NOMO-1 treated with dmso at 0.1 percent for 144 hours (cell line): ENCODE data around the gene CLIP4.
"Not testable (repeated sequence)": the region's sequence is repeated elsewhere in the genome, so short reads cannot be mapped to it uniquely, and the experiment has no call there.

ENCODE experiments used
- DNase-seq: peaks from one replicate; lab custom pipeline; 2025; ENCODE audit not compliant: unreplicated experiment; lab: John Stamatoyannopoulos, UW

The CLIP4 gene, protein sequence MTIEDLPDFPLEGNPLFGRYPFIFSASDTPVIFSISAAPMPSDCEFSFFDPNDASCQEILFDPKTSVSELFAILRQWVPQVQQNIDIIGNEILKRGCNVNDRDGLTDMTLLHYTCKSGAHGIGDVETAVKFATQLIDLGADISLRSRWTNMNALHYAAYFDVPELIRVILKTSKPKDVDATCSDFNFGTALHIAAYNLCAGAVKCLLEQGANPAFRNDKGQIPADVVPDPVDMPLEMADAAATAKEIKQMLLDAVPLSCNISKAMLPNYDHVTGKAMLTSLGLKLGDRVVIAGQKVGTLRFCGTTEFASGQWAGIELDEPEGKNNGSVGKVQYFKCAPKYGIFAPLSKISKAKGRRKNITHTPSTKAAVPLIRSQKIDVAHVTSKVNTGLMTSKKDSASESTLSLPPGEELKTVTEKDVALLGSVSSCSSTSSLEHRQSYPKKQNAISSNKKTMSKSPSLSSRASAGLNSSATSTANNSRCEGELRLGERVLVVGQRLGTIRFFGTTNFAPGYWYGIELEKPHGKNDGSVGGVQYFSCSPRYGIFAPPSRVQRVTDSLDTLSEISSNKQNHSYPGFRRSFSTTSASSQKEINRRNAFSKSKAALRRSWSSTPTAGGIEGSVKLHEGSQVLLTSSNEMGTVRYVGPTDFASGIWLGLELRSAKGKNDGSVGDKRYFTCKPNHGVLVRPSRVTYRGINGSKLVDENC

DNA sequence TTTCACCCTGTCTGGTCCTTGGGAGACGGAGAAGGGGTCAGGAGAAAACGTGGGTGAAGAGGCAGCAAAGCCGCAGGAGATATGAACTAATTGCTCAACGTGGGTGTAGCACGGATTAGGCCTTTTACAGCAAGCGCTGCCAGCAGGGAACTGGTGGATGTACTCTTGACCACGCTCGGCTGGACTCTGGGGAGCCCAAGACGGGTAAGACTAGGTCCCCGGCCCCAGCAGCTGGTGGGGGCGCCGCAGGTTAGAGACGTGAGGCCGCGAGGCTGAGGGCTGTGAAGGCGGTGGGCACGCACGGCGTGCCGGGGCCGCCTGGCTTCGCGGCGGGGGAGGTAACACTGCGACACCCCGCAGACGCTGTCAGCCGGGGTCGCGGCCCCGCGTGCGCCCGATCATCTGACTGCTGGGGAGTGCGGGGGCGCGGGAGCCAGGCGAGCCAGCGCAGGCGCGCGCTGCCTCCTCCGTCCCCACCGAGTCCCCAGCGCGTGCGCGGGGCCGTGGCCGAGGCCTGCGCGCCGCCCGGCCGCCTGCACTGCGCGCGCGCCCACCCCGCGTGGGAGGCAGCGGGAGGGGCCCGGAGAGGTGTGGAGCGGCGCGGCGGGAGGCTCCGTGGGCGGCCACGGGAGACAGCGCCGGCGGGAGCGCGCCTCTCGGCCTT lies at the start of gene CLIP4:
Gene CLIP4, plus strand, starts transcription at position 470 of the 664 bp plus-strand sequence. CDS start 5,974 bp downstream, outside the sequence.
- no peak for DNase-seq

DNA sequence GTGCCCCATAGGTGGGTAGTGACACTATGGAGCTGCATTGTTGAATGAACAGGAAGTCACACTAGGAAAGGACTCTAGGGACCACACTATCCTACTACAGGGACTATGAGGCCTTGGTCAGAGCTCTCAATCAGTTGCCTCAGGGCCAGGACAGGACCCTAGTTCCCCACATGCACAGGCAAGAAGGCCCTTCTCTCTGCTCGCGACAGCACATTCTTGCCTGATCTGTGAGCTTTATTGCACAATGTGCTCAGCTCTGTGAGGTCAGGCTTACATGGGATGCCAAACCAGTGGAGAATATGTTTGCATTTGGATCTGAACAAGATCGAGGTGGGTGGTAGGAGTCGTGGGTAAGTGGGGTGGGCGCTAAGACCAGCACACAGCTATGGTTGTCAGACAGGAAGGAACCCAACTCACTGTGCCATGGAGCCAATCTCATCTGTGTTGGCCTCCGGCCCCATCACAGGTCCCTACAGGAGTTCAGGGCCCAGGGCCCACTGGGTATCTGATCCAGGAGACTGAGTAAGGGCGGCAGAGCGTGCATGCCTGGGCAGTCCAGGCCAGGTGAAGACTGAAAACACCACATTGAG lies 48.8 kb upstream of the CLIP4 start:
- DNase-seq: no peak

DNA sequence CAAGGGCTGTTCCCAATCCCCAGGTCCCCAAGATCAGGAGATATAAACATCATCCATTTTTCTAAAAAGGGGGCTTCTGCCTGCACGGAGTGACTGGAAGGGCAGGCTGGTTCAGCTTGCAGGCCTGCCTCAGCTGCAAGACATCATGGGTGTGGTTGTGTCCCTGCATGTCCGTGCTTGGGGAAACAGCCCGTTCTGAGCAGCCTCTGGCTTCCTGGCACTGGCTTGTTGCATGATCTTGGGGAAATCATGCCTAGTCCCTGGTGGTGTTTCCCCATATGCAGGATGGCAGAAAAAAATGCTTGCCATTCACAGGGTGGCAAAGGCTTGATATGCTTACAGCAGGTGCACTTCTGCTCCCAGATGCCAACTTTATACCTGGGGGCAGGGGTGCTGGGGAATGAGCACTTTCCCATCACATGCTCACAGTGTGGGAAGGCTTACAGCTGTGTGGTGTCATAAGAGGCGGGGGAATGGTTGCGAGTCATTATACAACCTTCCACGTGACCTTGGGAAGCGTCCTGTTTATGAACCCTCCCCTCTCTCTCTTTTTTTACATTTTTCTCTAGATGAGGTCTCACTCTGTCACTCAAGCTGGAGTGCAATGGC lies 48.1 kb upstream of the CLIP4 start:
- no peak for DNase-seq

DNA sequence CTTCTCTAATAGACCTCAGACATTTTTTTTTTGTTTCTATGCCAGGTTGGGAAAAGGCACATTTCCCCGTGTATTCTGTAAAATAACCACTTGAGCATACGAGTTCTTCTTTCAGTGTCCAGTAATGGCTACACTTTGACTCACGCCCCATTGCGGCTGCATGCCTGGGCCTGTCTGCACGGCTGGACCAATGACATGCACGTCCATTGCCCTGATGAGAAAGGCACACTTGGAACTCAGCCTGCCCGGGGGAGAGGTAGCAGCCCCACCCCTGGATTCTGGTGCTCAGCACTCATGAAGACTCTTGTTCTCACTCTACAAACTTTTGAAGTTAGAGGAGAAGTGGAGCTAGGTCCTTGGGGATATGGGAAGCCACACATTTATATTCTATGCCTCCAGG lies 46.7 kb upstream of the CLIP4 start:
- no peak for DNase-seq

DNA sequence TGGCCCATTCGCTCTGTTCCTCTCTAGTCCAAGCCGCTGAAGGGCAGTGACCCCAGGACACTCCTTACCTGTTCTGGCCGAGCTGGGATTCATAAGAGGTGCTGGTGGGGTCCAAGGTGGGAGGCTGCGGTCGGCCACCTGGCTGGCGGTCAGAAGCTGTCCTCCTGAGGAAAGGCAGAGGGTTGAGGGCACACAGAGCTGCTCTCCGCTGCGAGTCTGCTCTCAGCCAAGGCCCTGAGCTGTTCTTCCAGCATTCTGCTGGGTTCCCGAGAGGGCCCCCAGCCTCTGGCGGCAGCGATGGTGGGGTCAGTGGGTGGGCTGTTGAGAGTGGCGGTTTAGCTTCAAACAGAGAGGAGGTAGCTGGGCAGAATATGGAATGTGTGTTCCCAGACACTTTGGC lies 44.7 kb upstream of the CLIP4 start:
- DNase-seq: no peak

DNA sequence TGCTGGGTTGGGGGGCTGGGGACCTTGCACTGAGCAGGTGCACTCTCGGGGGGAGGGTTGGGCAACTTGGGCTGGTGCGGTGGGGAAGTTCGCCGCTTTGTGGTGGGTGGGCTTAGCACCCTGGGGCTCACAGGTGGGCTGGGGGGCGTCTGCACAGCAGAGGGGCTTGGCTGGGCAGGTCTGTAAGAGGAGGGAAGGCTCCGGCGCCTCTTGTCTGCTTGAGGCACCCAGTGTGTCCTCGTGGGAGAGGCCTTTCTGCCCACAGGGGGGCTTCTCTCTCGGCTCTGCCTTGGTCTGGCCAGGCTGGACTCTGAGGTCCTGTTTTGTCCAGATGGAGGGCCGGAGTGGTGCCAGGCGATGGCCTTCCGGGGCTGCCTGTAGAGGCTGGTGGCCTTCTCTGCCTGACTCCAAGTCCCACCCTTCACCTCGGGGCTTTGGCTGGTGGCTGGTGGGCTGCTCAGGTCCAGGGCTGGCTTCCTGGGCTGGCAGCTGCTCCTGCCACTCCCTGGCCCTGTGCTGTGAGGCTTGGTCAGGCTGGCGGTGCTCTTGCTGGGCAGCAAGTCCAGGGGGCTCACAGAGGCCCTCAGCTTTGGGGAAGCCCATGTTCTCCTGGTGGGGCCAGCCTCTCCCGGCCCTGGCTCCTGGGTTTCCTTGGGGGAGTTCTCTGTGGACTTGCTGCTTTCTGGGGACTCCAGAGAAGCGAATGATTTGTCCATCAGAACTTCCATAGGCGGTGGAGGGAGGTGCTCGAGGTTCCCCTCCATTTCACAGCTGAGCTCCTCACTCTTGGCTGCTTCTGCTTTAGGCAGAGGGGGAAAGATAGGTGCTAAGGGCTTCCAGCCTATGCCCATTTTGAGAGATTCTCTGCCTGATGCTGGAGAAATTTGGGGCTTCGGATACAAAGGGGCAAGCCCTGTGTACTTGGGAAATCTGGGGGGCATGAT lies 43.9 kb upstream of the CLIP4 start:
- DNase-seq: no peak

DNA sequence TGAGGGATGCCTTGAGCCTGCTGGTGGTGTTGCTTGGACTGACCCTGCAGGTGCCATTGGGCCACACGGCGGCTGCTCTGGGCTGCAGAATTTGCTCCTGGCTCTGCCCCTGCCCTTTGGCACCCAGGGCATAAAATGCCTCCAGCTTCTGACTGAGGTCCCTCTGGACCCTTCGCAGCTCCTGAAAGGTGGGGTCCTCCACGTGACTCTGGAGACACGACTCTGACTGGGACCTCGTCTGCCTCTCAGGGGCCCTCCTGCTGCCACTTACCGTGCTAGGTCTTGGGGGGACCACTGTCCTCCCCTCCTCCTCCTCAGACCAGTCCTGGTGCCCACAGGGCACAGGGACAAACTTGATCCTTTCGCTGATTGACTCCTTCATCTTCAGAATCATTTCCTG lies 43.0 kb upstream of the CLIP4 start:
- no peak for DNase-seq

DNA sequence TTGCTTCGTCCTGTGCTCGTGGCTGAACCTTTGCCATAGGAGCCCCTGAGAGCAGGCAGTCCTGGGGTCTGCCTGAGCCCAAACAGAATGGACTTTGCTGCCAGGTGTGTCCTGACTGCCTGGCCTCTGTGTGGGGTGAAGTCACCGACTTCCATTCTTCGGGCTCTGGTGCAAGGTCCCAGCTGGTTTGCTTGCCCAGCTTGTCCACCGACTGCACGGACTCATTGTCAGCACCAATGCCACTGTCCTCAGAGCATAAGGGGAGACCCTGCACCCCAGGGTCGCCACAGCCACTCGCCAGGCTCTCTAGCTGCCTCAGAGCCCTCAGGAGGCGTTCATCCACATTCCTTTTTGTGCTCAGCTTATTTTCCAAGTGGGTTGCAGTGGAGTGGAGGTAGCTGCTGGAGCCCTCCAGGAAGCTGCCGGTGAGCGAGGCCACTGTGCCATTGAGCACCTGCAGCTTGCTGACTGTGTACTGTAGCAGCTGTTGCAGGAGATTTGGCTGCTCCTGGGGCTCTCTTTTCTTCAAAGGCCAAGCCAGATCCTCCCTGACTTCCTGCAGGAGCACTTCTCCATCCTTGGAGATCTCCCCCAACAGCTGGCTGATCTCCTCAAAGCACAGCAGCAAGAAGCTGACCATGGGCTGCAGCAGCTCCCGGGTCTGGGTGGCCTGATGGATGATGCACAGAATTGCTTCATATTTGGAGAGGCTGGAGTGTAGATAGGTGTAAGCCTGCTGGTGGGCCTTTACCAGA lies 42.1 kb upstream of the CLIP4 start:
- DNase-seq: no peak

DNA sequence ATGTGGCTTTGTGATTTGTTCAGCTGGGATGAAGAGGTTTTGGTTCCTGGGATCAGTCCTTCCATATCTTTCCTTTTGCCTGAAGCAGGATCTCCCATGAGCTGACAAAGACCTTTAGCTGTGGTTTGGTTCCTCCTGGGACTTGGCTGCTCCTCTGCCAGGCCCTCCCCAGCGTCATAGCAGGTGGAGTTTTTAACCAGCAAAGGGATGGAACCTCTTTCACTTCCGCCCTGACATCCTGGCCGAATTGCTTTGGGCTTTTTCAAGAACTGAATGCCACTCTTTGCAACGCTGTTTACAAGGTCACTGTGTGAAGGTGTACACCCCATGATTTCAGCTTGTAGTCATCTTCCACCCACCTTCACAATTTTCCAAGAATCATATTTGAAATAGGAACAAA lies 41.3 kb upstream of the CLIP4 start:
- no peak for DNase-seq

DNA sequence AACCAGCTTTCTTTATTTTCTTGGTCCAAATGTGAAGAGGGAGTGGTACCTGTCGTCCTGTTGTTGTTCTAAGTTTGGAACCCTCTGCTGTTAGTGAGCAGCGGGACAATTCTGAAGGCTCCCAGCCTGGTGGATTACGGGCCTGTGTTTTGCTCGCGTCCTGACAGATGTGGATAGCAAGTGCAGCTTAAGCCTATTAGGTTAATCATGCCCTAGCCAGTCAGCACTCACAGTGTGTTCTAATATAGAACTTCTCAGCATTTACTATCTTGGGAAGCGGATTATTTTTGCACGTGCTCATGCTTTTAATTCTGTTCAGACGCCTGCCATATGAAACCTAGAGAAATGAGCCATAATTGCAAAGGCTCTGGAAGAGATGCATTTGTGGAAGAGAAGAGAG lies 40.8 kb upstream of the CLIP4 start, which contains the start of gene PCARE:
Gene PCARE, minus strand, starts transcription at position 113 of the 400 bp plus-strand sequence. CDS start 262 bp downstream, outside the sequence.
- no peak for DNase-seq

DNA sequence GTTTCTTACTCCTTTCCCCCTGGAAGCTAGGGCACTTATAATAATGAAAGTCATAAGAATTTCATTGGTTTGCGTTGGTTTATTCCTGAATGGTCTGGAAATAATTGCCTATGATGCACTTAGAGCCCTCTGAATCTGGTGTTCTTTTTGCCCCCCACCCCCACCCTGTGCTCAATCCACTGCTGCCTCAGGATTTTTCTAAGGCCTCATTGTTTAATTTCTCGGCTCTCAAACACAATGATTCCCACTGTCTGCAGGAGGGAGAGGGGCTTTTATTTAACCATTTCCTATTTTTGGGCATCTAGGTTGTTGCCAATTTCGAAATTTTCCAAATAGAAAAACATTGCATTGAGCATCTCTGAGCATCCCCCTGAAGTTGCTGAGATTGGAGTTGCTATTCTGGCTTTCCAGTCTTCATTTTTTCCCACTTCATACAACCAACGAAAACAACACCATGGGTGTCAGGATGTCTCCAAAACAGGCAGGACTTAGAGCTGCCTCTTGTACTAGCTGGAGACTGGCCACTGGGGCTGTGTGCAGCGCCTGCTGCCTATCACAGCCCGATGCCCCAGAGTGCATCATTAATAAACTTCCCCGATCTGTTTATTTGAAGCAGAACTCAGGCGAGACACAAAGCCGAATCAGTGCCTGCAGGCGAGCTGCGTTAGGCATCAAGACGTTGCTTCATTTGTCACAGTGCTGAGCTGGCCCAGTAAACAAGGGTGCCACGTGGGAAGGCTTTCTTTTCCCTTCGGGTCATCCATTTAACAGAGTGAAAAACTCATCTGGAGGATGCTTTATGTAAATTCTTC lies 39.1 kb upstream of the CLIP4 start:
- DNase-seq: no peak

DNA sequence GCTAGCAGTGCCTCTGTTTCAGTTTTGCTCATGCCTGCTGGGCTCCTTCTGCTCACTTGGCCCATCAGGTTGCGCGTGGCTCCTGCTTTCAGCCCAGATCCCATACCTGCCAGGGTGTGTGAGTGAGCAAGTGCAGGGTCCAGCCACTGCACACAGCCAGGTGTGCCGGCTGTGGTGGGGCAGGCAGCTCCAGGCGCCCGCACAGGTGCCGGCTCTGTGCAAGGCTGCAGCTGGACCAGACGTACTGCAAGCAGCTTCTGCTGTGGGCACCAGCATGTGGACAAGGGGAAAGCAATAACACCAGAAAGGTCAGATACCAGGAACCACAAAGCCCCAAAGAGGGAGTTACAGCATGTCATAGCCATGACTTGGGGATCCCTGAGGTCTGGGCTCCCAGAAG lies 35.3 kb upstream of the CLIP4 start:
- DNase-seq: no peak

DNA sequence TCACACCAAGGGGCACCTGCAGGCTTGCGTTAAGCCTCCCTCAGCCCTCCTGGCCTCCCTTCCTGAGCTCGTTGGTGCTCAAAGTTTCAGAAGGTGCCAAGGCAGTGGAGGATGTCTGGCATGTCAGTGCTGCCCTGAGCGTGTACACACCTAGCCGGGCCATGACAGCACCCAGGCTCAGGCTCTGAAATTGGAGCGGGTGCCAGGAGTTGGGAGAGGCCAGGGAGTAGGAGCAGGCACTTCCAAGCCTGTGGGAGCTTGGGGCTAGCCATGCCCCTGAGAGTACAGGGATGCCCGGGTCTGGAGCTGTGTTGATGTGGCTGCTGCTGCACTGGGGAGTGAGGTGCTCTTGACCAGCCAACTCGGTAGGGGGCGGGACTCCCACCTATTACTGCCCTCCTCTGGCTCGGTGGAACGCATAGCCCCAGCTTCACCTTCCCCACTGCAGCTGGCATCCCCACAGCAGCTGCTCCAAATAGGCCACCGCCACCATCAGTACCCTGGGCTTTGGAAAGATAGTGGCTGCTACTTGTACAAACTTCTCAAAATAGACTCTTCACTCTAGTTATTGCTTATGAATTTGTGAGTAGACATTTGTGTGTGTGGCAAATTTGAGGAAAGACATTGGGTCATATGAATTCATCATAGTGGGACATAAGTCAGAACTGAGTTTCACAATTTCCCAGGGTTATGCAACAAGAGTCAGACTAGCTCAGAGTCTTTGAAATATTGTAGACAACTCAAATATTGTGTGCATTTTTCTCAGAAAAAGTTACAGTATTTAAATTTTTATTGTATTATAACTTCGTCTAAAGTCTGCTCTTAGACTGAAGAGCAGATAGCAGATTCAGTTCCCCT lies 34.1 kb upstream of the CLIP4 start:
- DNase-seq: no peak

DNA sequence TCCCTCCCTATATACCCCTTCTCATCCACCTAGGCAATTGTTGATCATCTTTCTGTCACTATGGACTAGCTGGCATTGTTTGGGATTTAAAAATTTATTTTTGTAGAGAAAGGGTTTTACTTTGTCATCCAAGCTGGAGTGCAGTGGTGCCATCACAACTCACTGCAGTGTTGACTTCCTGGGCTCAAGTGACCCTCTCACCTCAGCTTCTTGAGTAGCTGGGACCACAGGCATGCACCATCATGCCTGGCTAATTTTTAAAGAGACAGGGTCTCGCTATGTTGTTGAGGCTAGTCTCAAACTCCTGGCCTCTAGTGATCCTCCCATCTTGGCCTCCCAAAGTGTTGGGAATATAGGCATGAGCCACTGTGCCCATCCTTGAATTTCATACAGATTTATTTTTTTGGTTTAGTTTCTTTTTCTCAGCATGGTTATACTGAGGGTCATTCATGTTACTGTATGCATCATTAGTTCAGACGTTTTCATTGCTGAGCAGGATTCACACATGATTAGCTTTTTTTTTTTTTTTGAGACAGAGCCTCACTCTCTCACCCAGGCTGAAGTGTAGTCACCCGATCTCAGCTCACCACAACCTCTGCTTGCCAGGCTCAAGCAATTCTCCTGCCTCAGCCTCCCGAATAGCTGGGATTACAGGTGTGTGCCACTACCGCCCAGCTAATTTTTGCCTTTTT lies 32.3 kb upstream of the CLIP4 start:
- no peak for DNase-seq

DNA sequence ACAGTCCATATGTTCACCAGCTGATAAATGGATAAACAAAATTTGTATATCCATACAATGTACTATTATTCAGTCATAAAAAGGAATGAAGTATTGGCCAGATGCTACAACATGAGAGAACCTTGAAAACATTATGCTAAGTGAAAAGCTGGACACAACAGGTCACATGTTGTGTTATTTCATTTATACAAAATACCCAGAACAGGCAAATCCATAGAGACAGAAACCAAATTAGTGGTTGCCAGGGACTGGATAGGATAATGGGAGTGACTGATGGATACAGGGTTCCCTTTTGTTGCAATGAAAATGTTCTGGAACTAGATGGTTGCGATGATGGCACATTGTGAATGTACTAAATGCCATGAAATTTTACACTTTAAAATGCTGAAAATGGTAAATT lies 30.7 kb upstream of the CLIP4 start:
- DNase-seq: no peak

DNA sequence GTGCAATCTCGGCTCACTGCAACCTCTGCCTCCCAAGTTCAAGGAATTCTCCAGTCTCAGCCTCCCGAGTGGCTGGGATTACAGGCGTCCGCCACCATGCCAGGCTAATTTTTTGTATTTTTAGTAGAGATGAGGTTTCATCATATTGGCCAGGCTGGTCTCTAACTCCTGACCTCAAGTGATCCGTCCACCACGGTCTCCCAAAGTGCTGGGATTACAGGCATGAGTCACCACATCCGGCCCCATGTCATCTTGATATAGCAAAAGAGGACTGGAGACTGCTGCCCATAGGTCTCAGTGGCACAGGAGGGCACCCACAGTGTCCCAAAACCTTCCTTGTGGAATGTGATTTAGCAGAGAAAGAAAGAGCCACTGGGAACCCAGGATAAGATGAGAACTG lies 24.9 kb upstream of the CLIP4 start:
- DNase-seq: not testable (repeated sequence)

DNA sequence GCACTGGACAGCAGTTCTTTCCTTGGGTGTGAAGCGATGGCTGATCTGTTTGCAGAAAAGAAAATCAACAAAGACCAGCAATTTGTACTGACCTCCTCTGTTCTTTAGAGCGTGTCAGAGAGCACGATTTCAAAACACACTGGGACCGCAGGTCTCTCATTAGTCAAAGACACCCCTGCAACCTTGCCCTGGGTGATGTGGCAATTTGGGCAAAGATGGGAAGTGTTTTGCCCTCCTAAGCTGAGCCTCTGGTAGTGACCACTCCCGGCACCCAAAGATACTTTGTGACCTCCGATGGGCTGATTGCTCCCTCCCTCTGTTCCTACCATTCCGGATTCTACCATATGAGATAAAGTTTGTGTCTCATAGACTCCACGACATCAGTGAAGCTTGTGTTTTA lies 18.2 kb upstream of the CLIP4 start:
- no peak for DNase-seq
